Lower leg skin (tissue), 4 donors: ENCODE results near the gene PCDH9. TPM values are rescaled to one million over a fixed set of nuclear protein-coding genes. Genes with fewer than 3 reads are reported as not detected.

Experiments used
- DNase-seq, 2 donors: peaks; one replicate each; pipeline ENCODE4 v3.0.0-alpha.2; 2019; ENCODE audit warnings: low spot score in 2 of 2
- H3K4me3 ChIP-seq: fragments of 200-600 bp; sonication (generic); 2 replicates; pipeline ENCODE4 v1.5.1; 2017; ENCODE audit warnings: mild to moderate bottlenecking, low read depth; ENCODE audit not compliant: poor library complexity, severe bottlenecking
- CTCF ChIP-seq, 3 donors: fragments of 450-650 bp; IDR thresholded peaks; one replicate each; pipeline ENCODE4 v1.5.1; 2016; ENCODE audit warnings: antibody characterized with exemption in 3 of 3, mild to moderate bottlenecking in 3 of 3, moderate library complexity in 2 of 3
- POLR2A ChIP-seq, 2 donors: fragments of 450-650 bp; IDR thresholded peaks; one replicate each; pipeline ENCODE4 v1.6.1; 2016 to 2017; ENCODE audit warnings: antibody characterized with exemption in 2 of 2, mild to moderate bottlenecking in 1 of 2, moderate library complexity in 1 of 2
- WGBS, 2 donors: methylation state at CpG; one replicate each; pipeline ENCODE4 v1.1.5; 2018; 5-methylcytosine and 5-hydroxymethylcytosine counted together
- intact Hi-C: fragments of 100-400 bp; cut with DNase I; formaldehyde crosslinking; loops from one replicate; pipeline ENCODE4 v1.15.0; 2023; ENCODE audit warnings: low total_unique reads
- total RNA-seq, 4 donors: library from RNA; depleted of rRNA; stranded (reverse); fragments of >200 nt; gene quantifications; one replicate each; pipeline ENCODE4 v1.1.0, GENCODE V29; 2016

Gene PCDH9
- total RNA-seq, 4 donors from 2014 or later = 0.21 to 0.84 (median 0.36) TPM

- no peak overlapping the region for H3K4me3 ChIP-seq
- WGBS, 2 donors = 96 to 100% methylated on average over 1 of the region's 1 CpG
- intact Hi-C loops = no loop called here
- DNase-seq = no peak
- no peak for TF ChIP-seq POLR2A (IDR thresholded peaks at IDR 0.05)
- TF ChIP-seq CTCF (IDR thresholded peaks at IDR 0.05) = no peak
Measured at GRCh38 chr13:67004511-67004910, 225.6 kb downstream of the PCDH9 start.

GRCh38 chr13:67003743-67004142 is 226.4 kb downstream of the PCDH9 start:
- DNase-seq = no peak
- no peak for TF ChIP-seq POLR2A (IDR thresholded peaks at IDR 0.05)
- TF ChIP-seq CTCF (IDR thresholded peaks at IDR 0.05) = no peak
- no peak overlapping the region for H3K4me3 ChIP-seq
- intact Hi-C loops = no loop called here
- 69 to 73% methylated on average over 7 of the region's 7 CpGs for WGBS, 2 donors

- intact Hi-C loops = no loop called here
- no peak for TF ChIP-seq POLR2A (IDR thresholded peaks at IDR 0.05)
- no peak for TF ChIP-seq CTCF (IDR thresholded peaks at IDR 0.05)
- H3K4me3 ChIP-seq = no peak overlapping the region
- WGBS, 2 donors = 75 to 91% methylated on average over 5 of the region's 5 CpGs
- no peak for DNase-seq
Measured at GRCh38 chr13:67001363-67001762, 228.8 kb downstream of the PCDH9 start.

- intact Hi-C loops = no loop called here
- no peak for DNase-seq
- H3K4me3 ChIP-seq = no peak overlapping the region
- 89% methylated on average over 1 of the region's 1 CpG for WGBS, 2 donors
- no peak for TF ChIP-seq CTCF (IDR thresholded peaks at IDR 0.05)
- TF ChIP-seq POLR2A (IDR thresholded peaks at IDR 0.05) = no peak
Measured at GRCh38 chr13:66996503-66996902, 233.6 kb downstream of the PCDH9 start.

- intact Hi-C loops = no loop called here
- WGBS, 2 donors = 90 to 92% methylated on average over 5 of the region's 5 CpGs
- no peak for DNase-seq
- H3K4me3 ChIP-seq = no peak overlapping the region
- TF ChIP-seq CTCF (IDR thresholded peaks at IDR 0.05) (no peak), POLR2A (IDR thresholded peaks at IDR 0.05) (no peak)
Measured at GRCh38 chr13:66995203-66995611, 234.9 kb downstream of the PCDH9 start.

- H3K4me3 ChIP-seq = no peak overlapping the region
- no peak for DNase-seq
- TF ChIP-seq POLR2A (IDR thresholded peaks at IDR 0.05) (no peak), CTCF (IDR thresholded peaks at IDR 0.05) (no peak)
- intact Hi-C loops = no loop called here
- 63 to 64% methylated on average over 9 of the region's 9 CpGs for WGBS, 2 donors
Measured at GRCh38 chr13:66994517-66995202, 235.5 kb downstream of the PCDH9 start.
